Colonic mucosa (tissue), 4 donors: ENCODE measurements around the gene SLC5A6. TPM values are rescaled to one million over a fixed set of nuclear protein-coding genes. Genes with fewer than 3 reads are reported as not detected.

Experiments used
- DNase-seq: peaks from one replicate; pipeline ENCODE4 v3.0.0-alpha.2; 2020
- H3K27ac ChIP-seq: fragments of 200-600 bp; one replicate; pipeline ENCODE4 v1.8.0; 2021
- H3K27me3 ChIP-seq: fragments of 200-600 bp; one replicate; pipeline ENCODE4 v1.8.0; 2021
- H3K36me3 ChIP-seq: fragments of 200-600 bp; one replicate; pipeline ENCODE4 v1.8.0; 2021
- H3K4me1 ChIP-seq: fragments of 200-600 bp; one replicate; pipeline ENCODE4 v1.8.0; 2021; ENCODE audit warnings: mild to moderate bottlenecking
- H3K4me3 ChIP-seq: fragments of 200-600 bp; one replicate; pipeline ENCODE4 v1.8.0; 2021
- H3K9ac ChIP-seq, 2 donors: one replicate each; pipeline ENCODE4 v1.7.0; 2013; ENCODE audit warnings: control low read depth in 2 of 2, low read depth in 2 of 2, low read length in 2 of 2
- H3K9me3 ChIP-seq: fragments of 200-600 bp; one replicate; pipeline ENCODE4 v1.8.0; 2021
- intact Hi-C: fragments of 100-400 bp; cut with DNase I; formaldehyde crosslinking; loops from one replicate; pipeline ENCODE4 v1.14.1; 2022
- total RNA-seq, 2 donors: library from RNA; stranded (reverse); fragmentation: NEBNext Ultra II Directional in 1 of 2; extraction: Animal tissue kit (Norgen Biotek cat#: 25700) in 1 of 2; gene quantifications; one replicate each; pipeline ENCODE4 v1.2.1, GENCODE V29; 2021
- TF ChIP-seq, protein P1 (sequence below): fragments of 200-600 bp; IDR thresholded peaks from one replicate; pipeline ENCODE4 v1.8.0; 2022; ENCODE audit warnings: antibody characterized with exemption, mild to moderate bottlenecking
- donor health status: healthy.
- donor health status: DM: no; HTN: no; CAD: no.
- donor health status: DM: no; HTN: no; CAD: no.

SLC5A6 gene
- total RNA-seq, 2 donors from 2014 or later, result 19.4 to 57.5 TPM

DNA sequence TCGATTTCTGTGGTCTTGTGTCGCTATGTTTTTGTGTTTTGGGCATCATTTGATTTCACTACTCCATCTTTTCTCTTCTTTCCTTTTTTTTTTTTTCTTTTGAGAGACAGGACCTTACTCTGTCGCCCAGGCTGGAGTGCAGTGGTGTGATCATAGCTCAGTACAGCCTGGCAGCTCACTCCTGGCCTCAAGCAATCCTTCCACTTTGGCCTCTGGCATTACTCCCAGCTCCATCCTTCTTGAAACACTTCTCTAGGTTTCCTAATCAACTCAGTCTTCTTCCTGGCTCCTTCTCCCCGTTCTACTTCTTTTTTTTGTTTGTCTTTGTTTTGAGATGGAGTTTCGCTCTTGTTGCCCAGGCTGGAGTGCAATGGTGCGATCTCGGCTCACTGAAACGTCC lies 36.7 kb downstream of the SLC5A6 start:
- H3K27ac ChIP-seq, result no peak overlapping the region
- TF ChIP-seq, protein P1, sequence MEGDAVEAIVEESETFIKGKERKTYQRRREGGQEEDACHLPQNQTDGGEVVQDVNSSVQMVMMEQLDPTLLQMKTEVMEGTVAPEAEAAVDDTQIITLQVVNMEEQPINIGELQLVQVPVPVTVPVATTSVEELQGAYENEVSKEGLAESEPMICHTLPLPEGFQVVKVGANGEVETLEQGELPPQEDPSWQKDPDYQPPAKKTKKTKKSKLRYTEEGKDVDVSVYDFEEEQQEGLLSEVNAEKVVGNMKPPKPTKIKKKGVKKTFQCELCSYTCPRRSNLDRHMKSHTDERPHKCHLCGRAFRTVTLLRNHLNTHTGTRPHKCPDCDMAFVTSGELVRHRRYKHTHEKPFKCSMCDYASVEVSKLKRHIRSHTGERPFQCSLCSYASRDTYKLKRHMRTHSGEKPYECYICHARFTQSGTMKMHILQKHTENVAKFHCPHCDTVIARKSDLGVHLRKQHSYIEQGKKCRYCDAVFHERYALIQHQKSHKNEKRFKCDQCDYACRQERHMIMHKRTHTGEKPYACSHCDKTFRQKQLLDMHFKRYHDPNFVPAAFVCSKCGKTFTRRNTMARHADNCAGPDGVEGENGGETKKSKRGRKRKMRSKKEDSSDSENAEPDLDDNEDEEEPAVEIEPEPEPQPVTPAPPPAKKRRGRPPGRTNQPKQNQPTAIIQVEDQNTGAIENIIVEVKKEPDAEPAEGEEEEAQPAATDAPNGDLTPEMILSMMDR, result no peak

GRCh38 chr2:27174638-27175037 lies 37.4 kb downstream of the SLC5A6 start:
- H3K4me1 ChIP-seq, result no peaks in the 10 kb centered on the region
- DNase-seq, result no peak
- no peaks in the 10 kb centered on the region for H3K36me3 ChIP-seq
- no peak overlapping the region for H3K9ac ChIP-seq
- no peak overlapping the region for H3K4me3 ChIP-seq
- no peak overlapping the region for H3K27ac ChIP-seq
- TF ChIP-seq, protein P1, result no peak
- no peaks in the 10 kb centered on the region for H3K27me3 ChIP-seq
- intact Hi-C loops, result no loop called here
- H3K9me3 ChIP-seq, result no peaks in the 10 kb centered on the region

More for the DNA sequence above, 36.7 kb downstream of the SLC5A6 start:
- Histone ChIP-seq H3K4me1 (no peaks in the 10 kb centered on the region), H3K27me3 (no peaks in the 10 kb centered on the region), H3K4me3 (no peak overlapping the region), H3K9me3 (no peaks in the 10 kb centered on the region), H3K36me3 (no peaks in the 10 kb centered on the region), H3K9ac (no peak overlapping the region)
- no peak for DNase-seq
- intact Hi-C loops, result no loop called here

GRCh38 chr2:27171351-27171848 lies 40.7 kb downstream of the SLC5A6 start:
- H3K27me3 ChIP-seq, result no peaks in the 10 kb centered on the region
- no peak overlapping the region for H3K27ac ChIP-seq
- no peak overlapping the region for H3K9ac ChIP-seq
- no peaks in the 10 kb centered on the region for H3K36me3 ChIP-seq
- intact Hi-C loops, result no loop called here
- no peaks in the 10 kb centered on the region for H3K4me1 ChIP-seq
- no peaks in the 10 kb centered on the region for H3K9me3 ChIP-seq
- TF ChIP-seq, protein P1, result no peak
- no peak for DNase-seq
- no peak overlapping the region for H3K4me3 ChIP-seq

- Histone ChIP-seq H3K4me3 (no peak overlapping the region), H3K9me3 (no peaks in the 10 kb centered on the region), H3K4me1 (no peaks in the 10 kb centered on the region), H3K36me3 (no peaks in the 10 kb centered on the region), H3K27me3 (no peaks in the 10 kb centered on the region), H3K9ac (no peak overlapping the region), H3K27ac (no peak overlapping the region)
- TF ChIP-seq, protein P1, result no peak
- DNase-seq, result no peak
- intact Hi-C loops, result no loop called here
Observed at GRCh38 chr2:27170581-27171337, 41.3 kb downstream of the SLC5A6 start.

- no peaks in the 10 kb centered on the region for H3K9me3 ChIP-seq
- H3K9ac ChIP-seq, result no peak overlapping the region
- TF ChIP-seq, protein P1, result no peak
- no peak overlapping the region for H3K27ac ChIP-seq
- intact Hi-C loops, result no loop called here
- no peaks in the 10 kb centered on the region for H3K27me3 ChIP-seq
- H3K4me1 ChIP-seq, result no peaks in the 10 kb centered on the region
- DNase-seq, result no peak
- H3K36me3 ChIP-seq, result no peaks in the 10 kb centered on the region
- H3K4me3 ChIP-seq, result no peak overlapping the region
Observed at GRCh38 chr2:27164960-27165763, 46.9 kb downstream of the SLC5A6 start.
